Bronchial epithelial cell (primary cell): ENCODE measurements around the gene CYP4B1. TPM values are rescaled to one million over a fixed set of nuclear protein-coding genes. Genes with fewer than 3 reads are reported as not detected.

Experiments
- DNase-seq: peaks from one replicate; pipeline ENCODE4 v3.0.0-alpha.2; 2010; ENCODE audit warnings: low read depth
- FAIRE-seq: peaks from 2 replicates; lab custom pipeline; 2011; peaks lifted over from hg19 to GRCh38; lab: Jason Lieb, UNC
- H3K27me3 ChIP-seq: 2 replicates; pipeline ENCODE4 v1.5.1; 2011; ENCODE audit warnings: low read length; ENCODE audit not compliant: control insufficient read depth, insufficient read depth
- H3K36me3 ChIP-seq: 2 replicates; pipeline ENCODE4 v1.5.1; 2011; ENCODE audit warnings: low read length; ENCODE audit not compliant: control insufficient read depth, insufficient read depth
- H3K4me3 ChIP-seq: 2 replicates; pipeline ENCODE4 v1.5.1; 2011; ENCODE audit warnings: mild to moderate bottlenecking, low read depth, low read length, control low read depth
- CTCF ChIP-seq: IDR thresholded peaks from 2 replicates; pipeline ENCODE4 v1.5.1; 2011; ENCODE audit warnings: mild to moderate bottlenecking, moderate library complexity, low read length, control low read depth, inconsistent platforms; ENCODE audit not compliant: insufficient read depth, severe bottlenecking
- total RNA-seq: library from RNA; depleted of rRNA; stranded (reverse); fragments of >200 nt; gene quantifications from 2 replicates; pipeline ENCODE4 v1.2.1, GENCODE V29; 2014

The CYP4B1 gene
- total RNA-seq, 1 donor from 2014 or later = not detected

GRCh38 chr1:46804027-46804889, 5.4 kb downstream of the CYP4B1 start:
- Histone ChIP-seq H3K27me3 (no peaks in the 10 kb centered on the region), H3K4me3 (no peak overlapping the region), H3K36me3 (no peaks in the 10 kb centered on the region)
- DNase-seq (no peak), FAIRE-seq (no peak)
- TF ChIP-seq CTCF = no peak

GRCh38 chr1:46804926-46805325, 6.1 kb downstream of the CYP4B1 start:
- no peaks in the 10 kb centered on the region for H3K36me3 ChIP-seq
- FAIRE-seq (no peak), DNase-seq (no peak)
- no peak overlapping the region for H3K4me3 ChIP-seq
- H3K27me3 ChIP-seq = no peaks in the 10 kb centered on the region
- TF ChIP-seq CTCF = no peak

GRCh38 chr1:46805755-46806154, 6.9 kb downstream of the CYP4B1 start:
- no peaks in the 10 kb centered on the region for H3K27me3 ChIP-seq
- DNase-seq (no peak), FAIRE-seq (no peak)
- H3K36me3 ChIP-seq = no peaks in the 10 kb centered on the region
- TF ChIP-seq CTCF = no peak
- no peak overlapping the region for H3K4me3 ChIP-seq

GRCh38 chr1:46806196-46807020, 7.6 kb downstream of the CYP4B1 start:
- no peak for TF ChIP-seq CTCF
- H3K27me3 ChIP-seq = no peaks in the 10 kb centered on the region
- no peaks in the 10 kb centered on the region for H3K36me3 ChIP-seq
- FAIRE-seq (peak; percentile 52), DNase-seq (peak; percentile 59)
- no peak overlapping the region for H3K4me3 ChIP-seq

GRCh38 chr1:46807046-46807972, 8.5 kb downstream of the CYP4B1 start:
- DNase-seq (no peak), FAIRE-seq (peak; percentile 47)
- H3K36me3 ChIP-seq = no peaks in the 10 kb centered on the region
- H3K4me3 ChIP-seq = no peak overlapping the region
- no peaks in the 10 kb centered on the region for H3K27me3 ChIP-seq
- no peak for TF ChIP-seq CTCF
